Measurements from ENCODE around the gene MINPP1.
"Not testable (repeated sequence)": the region's sequence is repeated elsewhere in the genome, so short reads cannot be mapped to it uniquely, and the experiment has no call there.

MINPP1 gene

GRCh38 chr10:87504640-87505365 is at the start of gene MINPP1:
MINPP1 (plus strand) TSS chr10:87504893; CDS start chr10:87504916, 23 bp downstream.
- DNase-seq (ENCODE audit: low spot score), result peak; percentile 63

GRCh38 chr10:87456586-87457220 is 48.0 kb upstream of the MINPP1 start:
- not testable (repeated sequence) for DNase-seq (ENCODE audit: low spot score)

GRCh38 chr10:87461751-87462150 is 42.9 kb upstream of the MINPP1 start:
- not testable (repeated sequence) for DNase-seq (ENCODE audit: low spot score)

- DNase-seq (ENCODE audit: low spot score), result not testable (repeated sequence)
These were observed 37.8 kb upstream of the MINPP1 start for GRCh38 chr10:87466849-87467248.

GRCh38 chr10:87488733-87489132 is 16.0 kb upstream of the MINPP1 start:
- DNase-seq (ENCODE audit: low spot score), result not testable (repeated sequence)

- DNase-seq (ENCODE audit: low spot score), result not testable (repeated sequence)
These were observed 14.4 kb upstream of the MINPP1 start for GRCh38 chr10:87490285-87490684.

- DNase-seq (ENCODE audit: low spot score), result not testable (repeated sequence)
These were observed 12.2 kb upstream of the MINPP1 start for GRCh38 chr10:87492450-87492849.

GRCh38 chr10:87495446-87495845 is 9.2 kb upstream of the MINPP1 start:
- DNase-seq (ENCODE audit: low spot score), result not testable (repeated sequence)

GRCh38 chr10:87497386-87497785 is 7.3 kb upstream of the MINPP1 start:
- not testable (repeated sequence) for DNase-seq (ENCODE audit: low spot score)

- DNase-seq (ENCODE audit: low spot score), result not testable (repeated sequence)
These were observed 6.4 kb upstream of the MINPP1 start for GRCh38 chr10:87498106-87498789.

GRCh38 chr10:87500646-87501048 is 4.0 kb upstream of the MINPP1 start:
- DNase-seq (ENCODE audit: low spot score), result no peak

GRCh38 chr10:87503401-87503800 is 1.3 kb upstream of the MINPP1 start:
- no peak for DNase-seq (ENCODE audit: low spot score)

GRCh38 chr10:87503886-87504285 is 807 bp upstream of the MINPP1 start:
- DNase-seq (ENCODE audit: low spot score), result no peak

GRCh38 chr10:87504307-87504639 is 420 bp upstream of the MINPP1 start:
- no peak for DNase-seq (ENCODE audit: low spot score)

GRCh38 chr10:87505366-87506111 is 846 bp downstream of the MINPP1 start:
- DNase-seq (ENCODE audit: low spot score), result peak; percentile 35

GRCh38 chr10:87506956-87507355 is 2.3 kb downstream of the MINPP1 start:
- no peak for DNase-seq (ENCODE audit: low spot score)

- DNase-seq (ENCODE audit: low spot score), result no peak
These were observed 3.3 kb downstream of the MINPP1 start for GRCh38 chr10:87507879-87508483.

GRCh38 chr10:87508837-87509236 is 4.1 kb downstream of the MINPP1 start:
- no peak for DNase-seq (ENCODE audit: low spot score)

- DNase-seq (ENCODE audit: low spot score), result no peak
These were observed 5.3 kb downstream of the MINPP1 start for GRCh38 chr10:87510025-87510424.

GRCh38 chr10:87511526-87511925 is 6.8 kb downstream of the MINPP1 start:
- DNase-seq (ENCODE audit: low spot score), result no peak

- no peak for DNase-seq (ENCODE audit: low spot score)
These were observed 14.2 kb downstream of the MINPP1 start for GRCh38 chr10:87518937-87519336.

- DNase-seq (ENCODE audit: low spot score), result no peak
These were observed 14.9 kb downstream of the MINPP1 start for GRCh38 chr10:87519582-87519981.

Data from CD4-positive, alpha-beta T cell treated with Interleukin-2 at 100 ng/mL for 4 hours (primary cell).